Activated T-helper 1 cell treated with anti-CD3 and anti-CD28 coated beads, Interleukin-12 subunit alpha, Interleukin-12 subunit beta, Interleukin-2, Interleukin-4 antibody, amounts not matched to agents 30 ng/mL and 10 ng/mL and 1 ng/mL, durations not matched to agents 14 hours and 24 hours and 36 hours (primary cell): ENCODE measurements around the gene MTX3. TPM values are rescaled to one million over a fixed set of nuclear protein-coding genes. Genes with fewer than 3 reads are reported as not detected.

Experiments used
- DNase-seq: peaks from one replicate; pipeline ENCODE4 v3.0.0; 2021; ENCODE audit warnings: low spot score
- H3K27ac Mint-ChIP-seq: one replicate; pipeline ENCODE4 v1.8.0; 2021; ENCODE audit warnings: mild to moderate bottlenecking, mixed read lengths
- H3K27me3 Mint-ChIP-seq: one replicate; pipeline ENCODE4 v1.8.0; 2022; ENCODE audit warnings: mild to moderate bottlenecking, moderate library complexity, mixed read lengths; ENCODE audit not compliant: insufficient read depth
- H3K36me3 Mint-ChIP-seq: one replicate; pipeline ENCODE4 v1.8.0; 2021; ENCODE audit warnings: low read depth, mixed read lengths
- H3K4me1 Mint-ChIP-seq: one replicate; pipeline ENCODE4 v1.8.0; 2021; ENCODE audit warnings: low read depth, mixed read lengths
- H3K4me3 Mint-ChIP-seq: one replicate; pipeline ENCODE4 v1.8.0; 2021; ENCODE audit warnings: mild to moderate bottlenecking, moderate library complexity, mixed read lengths
- H3K9me3 Mint-ChIP-seq: one replicate; pipeline ENCODE4 v1.8.0; 2021; ENCODE audit warnings: mixed read lengths
- intact Hi-C: fragments of 100-400 bp; cut with micrococcal nuclease; formaldehyde crosslinking; loops from one replicate; pipeline ENCODE4 v1.15.1; 2024
- total RNA-seq: library from RNA; stranded (reverse); gene quantifications from 2 replicates; pipeline ENCODE4 v1.2.3, GENCODE V29; 2022

The MTX3 gene
- total RNA-seq, 1 donor from 2014 or later = 32.5 TPM

- Mint-ChIP-seq H3K4me1 (no peaks in the 10 kb centered on the region), H3K4me3 (no peak overlapping the region), H3K9me3 (no peaks in the 10 kb centered on the region), H3K27ac (no peak overlapping the region), H3K36me3 (no peaks in the 10 kb centered on the region), H3K27me3 (no peaks in the 10 kb centered on the region)
- no peak for DNase-seq
- intact Hi-C loops = no loop called here
Observed at GRCh38 chr5:80008995-80009765, 18.1 kb upstream of the MTX3 start.

GRCh38 chr5:80002677-80003076 is 11.6 kb upstream of the MTX3 start:
- no peak for DNase-seq
- intact Hi-C loops = no loop called here
- Mint-ChIP-seq H3K27me3 (peaks cover 6% of the 10 kb centered on the region), H3K27ac (no peak overlapping the region), H3K9me3 (no peaks in the 10 kb centered on the region), H3K36me3 (no peaks in the 10 kb centered on the region), H3K4me3 (no peak overlapping the region), H3K4me1 (peaks cover under 1% of the 10 kb centered on the region)

- intact Hi-C loops = loop anchor here (10.0 kb wide), 1 partner anchor 1015 kb away; the partner anchor contains the start of gene ARSB
- H3K36me3 Mint-ChIP-seq = peaks cover 3% of the 10 kb centered on the region
- no peak overlapping the region for H3K27ac Mint-ChIP-seq
- no peak overlapping the region for H3K4me3 Mint-ChIP-seq
- no peak for DNase-seq
- H3K27me3 Mint-ChIP-seq = peaks cover 10% of the 10 kb centered on the region
- H3K9me3 Mint-ChIP-seq = no peaks in the 10 kb centered on the region
- H3K4me1 Mint-ChIP-seq = peaks cover 7% of the 10 kb centered on the region
Observed at GRCh38 chr5:79999722-80000121, 8.7 kb upstream of the MTX3 start.

GRCh38 chr5:79992891-79993657 is 2.0 kb upstream of the MTX3 start:
- peaks cover 26% of the 10 kb centered on the region for H3K36me3 Mint-ChIP-seq
- no peak for DNase-seq
- no peak overlapping the region for H3K27ac Mint-ChIP-seq
- no peaks in the 10 kb centered on the region for H3K9me3 Mint-ChIP-seq
- H3K27me3 Mint-ChIP-seq = peaks cover 4% of the 10 kb centered on the region
- peaks cover 46% of the 10 kb centered on the region for H3K4me1 Mint-ChIP-seq
- intact Hi-C loops = loop anchor here (5.0 to 10.0 kb wide), 3 partner anchors 116 to 1024 kb away; partner anchors contain the start of gene ARSB
- H3K4me3 Mint-ChIP-seq = no peak overlapping the region

- peak overlapping the region; percentile 93 for H3K4me3 Mint-ChIP-seq
- H3K9me3 Mint-ChIP-seq = no peaks in the 10 kb centered on the region
- H3K27me3 Mint-ChIP-seq = no peaks in the 10 kb centered on the region
- peak overlapping the region; percentile 99 for H3K27ac Mint-ChIP-seq
- intact Hi-C loops = loop anchor here (1.0 to 10.0 kb wide), 18 partner anchors 9 to 1981 kb away; partner anchors contain the start of genes ARSB, DHFR, HOMER1 and JMY
- peaks cover 48% of the 10 kb centered on the region for H3K36me3 Mint-ChIP-seq
- DNase-seq = no peak
- peaks cover 61% of the 10 kb centered on the region for H3K4me1 Mint-ChIP-seq
Observed at GRCh38 chr5:79990205-79990597, 861 bp downstream of the MTX3 start.

GRCh38 chr5:79986260-79986659 is 4.8 kb downstream of the MTX3 start:
- peak overlapping the region; percentile 64 for H3K27ac Mint-ChIP-seq
- H3K27me3 Mint-ChIP-seq = no peaks in the 10 kb centered on the region
- H3K9me3 Mint-ChIP-seq = no peaks in the 10 kb centered on the region
- H3K4me3 Mint-ChIP-seq = peak overlapping the region; percentile 50
- H3K36me3 Mint-ChIP-seq = peaks cover 72% of the 10 kb centered on the region
- no peak for DNase-seq
- H3K4me1 Mint-ChIP-seq = peaks cover 78% of the 10 kb centered on the region
- intact Hi-C loops = no loop called here

- no peak overlapping the region for H3K4me3 Mint-ChIP-seq
Observed at GRCh38 chr5:79985288-79985687, 5.8 kb downstream of the MTX3 start.

GRCh38 chr5:79984363-79984762 is 6.7 kb downstream of the MTX3 start:
- no peak for DNase-seq
- H3K4me1 Mint-ChIP-seq = peaks cover 78% of the 10 kb centered on the region
- H3K36me3 Mint-ChIP-seq = peaks cover 78% of the 10 kb centered on the region
- peak overlapping the region; percentile 49 for H3K4me3 Mint-ChIP-seq
- intact Hi-C loops = no loop called here
- H3K27me3 Mint-ChIP-seq = no peaks in the 10 kb centered on the region
- no peaks in the 10 kb centered on the region for H3K9me3 Mint-ChIP-seq
- H3K27ac Mint-ChIP-seq = peak overlapping the region; percentile 85

More at GRCh38 chr5:79985288-79985687, 5.8 kb downstream of the MTX3 start:
- peaks cover 78% of the 10 kb centered on the region for H3K36me3 Mint-ChIP-seq
- no peak overlapping the region for H3K27ac Mint-ChIP-seq
- no peaks in the 10 kb centered on the region for H3K9me3 Mint-ChIP-seq
- no peak for DNase-seq
- intact Hi-C loops = no loop called here
- H3K27me3 Mint-ChIP-seq = no peaks in the 10 kb centered on the region
- peaks cover 82% of the 10 kb centered on the region for H3K4me1 Mint-ChIP-seq

GRCh38 chr5:79983618-79984017 is 7.4 kb downstream of the MTX3 start:
- intact Hi-C loops = no loop called here
- Mint-ChIP-seq H3K9me3 (no peaks in the 10 kb centered on the region), H3K27me3 (no peaks in the 10 kb centered on the region), H3K36me3 (peaks cover 78% of the 10 kb centered on the region), H3K4me3 (peak overlapping the region; percentile 9), H3K4me1 (peaks cover 76% of the 10 kb centered on the region), H3K27ac (peak overlapping the region; percentile 76)
- no peak for DNase-seq

GRCh38 chr5:79982136-79982535 is 8.9 kb downstream of the MTX3 start:
- intact Hi-C loops = no loop called here
- H3K27ac Mint-ChIP-seq = peak overlapping the region; percentile 67
- H3K4me3 Mint-ChIP-seq = peak overlapping the region; percentile 5
- H3K36me3 Mint-ChIP-seq = peaks cover 79% of the 10 kb centered on the region
- H3K9me3 Mint-ChIP-seq = no peaks in the 10 kb centered on the region
- peaks cover 67% of the 10 kb centered on the region for H3K4me1 Mint-ChIP-seq
- no peaks in the 10 kb centered on the region for H3K27me3 Mint-ChIP-seq
- DNase-seq = no peak

- Mint-ChIP-seq H3K36me3 (peaks cover 57% of the 10 kb centered on the region), H3K4me1 (peaks cover 26% of the 10 kb centered on the region), H3K27ac (no peak overlapping the region), H3K27me3 (peaks cover 3% of the 10 kb centered on the region), H3K9me3 (no peaks in the 10 kb centered on the region), H3K4me3 (no peak overlapping the region)
- intact Hi-C loops = no loop called here
- DNase-seq = no peak
Observed at GRCh38 chr5:79976759-79977515, 14.1 kb downstream of the MTX3 start.

- H3K36me3 Mint-ChIP-seq = peaks cover 47% of the 10 kb centered on the region
- no peak overlapping the region for H3K4me3 Mint-ChIP-seq
- H3K27me3 Mint-ChIP-seq = peaks cover 3% of the 10 kb centered on the region
- H3K9me3 Mint-ChIP-seq = no peaks in the 10 kb centered on the region
- no peak overlapping the region for H3K27ac Mint-ChIP-seq
- intact Hi-C loops = no loop called here
- H3K4me1 Mint-ChIP-seq = peaks cover 12% of the 10 kb centered on the region
- DNase-seq = no peak
Observed at GRCh38 chr5:79975422-79975821, 15.6 kb downstream of the MTX3 start.
